Stimulated activated CD4-positive, alpha-beta T cell treated with anti-CD3 and anti-CD28 coated beads, Interleukin-1b, Interleukin-23, amount 100 ng/mL, for 48 hours (primary cell): ENCODE data around the gene NR4A1.

Experiments used
- DNase-seq: peaks from one replicate; pipeline ENCODE4 v3.0.0-alpha.2; 2020

Gene NR4A1

GRCh38 chr12:52019113-52019770, 32.0 kb upstream of the NR4A1 start:
- no peak for DNase-seq

- DNase-seq = peak; percentile 59
These were observed 30.5 kb upstream of the NR4A1 start for GRCh38 chr12:52020539-52021336.

- DNase-seq = peak; percentile 30
These were observed 28.4 kb upstream of the NR4A1 start for GRCh38 chr12:52022841-52023181.

GRCh38 chr12:52023182-52023975, 27.9 kb upstream of the NR4A1 start:
- peak; percentile 93 for DNase-seq

- no peak for DNase-seq
These were observed 27.1 kb upstream of the NR4A1 start for GRCh38 chr12:52023976-52024688.

- DNase-seq = peak; percentile 82
These were observed 26.4 kb upstream of the NR4A1 start for GRCh38 chr12:52024845-52025230.

GRCh38 chr12:52026263-52026662, 25.0 kb upstream of the NR4A1 start:
- no peak for DNase-seq

- DNase-seq = no peak
These were observed 24.0 kb upstream of the NR4A1 start for GRCh38 chr12:52027085-52027843.

GRCh38 chr12:52029685-52030084, 21.6 kb upstream of the NR4A1 start:
- no peak for DNase-seq

- no peak for DNase-seq
These were observed 18.8 kb upstream of the NR4A1 start for GRCh38 chr12:52032446-52032803.

GRCh38 chr12:52032804-52033445, 18.3 kb upstream of the NR4A1 start:
- peak; percentile 92 for DNase-seq

GRCh38 chr12:52033446-52034140, 17.6 kb upstream of the NR4A1 start:
- DNase-seq = no peak

GRCh38 chr12:52035190-52035589, 16.1 kb upstream of the NR4A1 start:
- no peak for DNase-seq

GRCh38 chr12:52035926-52036325, 15.3 kb upstream of the NR4A1 start:
- DNase-seq = no peak

GRCh38 chr12:52036587-52037171, 14.6 kb upstream of the NR4A1 start:
- DNase-seq = peak; percentile 72

- DNase-seq = no peak
These were observed 13.9 kb upstream of the NR4A1 start for GRCh38 chr12:52037248-52037861.

- no peak for DNase-seq
These were observed 12.8 kb upstream of the NR4A1 start for GRCh38 chr12:52038447-52038846.

GRCh38 chr12:52041035-52041434, 10.2 kb upstream of the NR4A1 start:
- DNase-seq = no peak

GRCh38 chr12:52041695-52042123, 9.5 kb upstream of the NR4A1 start:
- no peak for DNase-seq

GRCh38 chr12:52042706-52043385, 8.4 kb upstream of the NR4A1 start:
- no peak for DNase-seq
